GM18873 (cell line): Measurements from ENCODE around the gene NOP9.
A peak's percentile ranks its signal among the peaks of the same experiment; 100 is the strongest.
"Not testable (repeated sequence)": the region's sequence is repeated elsewhere in the genome, so short reads cannot be mapped to it uniquely, and the experiment has no call there.

ENCODE experiments used
- ATAC-seq: cut with Tn5 transposase; IDR thresholded peaks from one replicate; pipeline ENCODE4 v1.9.1; 2021; ENCODE audit warnings: mild to moderate bottlenecking, moderate library complexity, moderate number of reproducible peaks; ENCODE audit not compliant: unreplicated experiment, low FRiP score

NOP9 gene

DNA sequence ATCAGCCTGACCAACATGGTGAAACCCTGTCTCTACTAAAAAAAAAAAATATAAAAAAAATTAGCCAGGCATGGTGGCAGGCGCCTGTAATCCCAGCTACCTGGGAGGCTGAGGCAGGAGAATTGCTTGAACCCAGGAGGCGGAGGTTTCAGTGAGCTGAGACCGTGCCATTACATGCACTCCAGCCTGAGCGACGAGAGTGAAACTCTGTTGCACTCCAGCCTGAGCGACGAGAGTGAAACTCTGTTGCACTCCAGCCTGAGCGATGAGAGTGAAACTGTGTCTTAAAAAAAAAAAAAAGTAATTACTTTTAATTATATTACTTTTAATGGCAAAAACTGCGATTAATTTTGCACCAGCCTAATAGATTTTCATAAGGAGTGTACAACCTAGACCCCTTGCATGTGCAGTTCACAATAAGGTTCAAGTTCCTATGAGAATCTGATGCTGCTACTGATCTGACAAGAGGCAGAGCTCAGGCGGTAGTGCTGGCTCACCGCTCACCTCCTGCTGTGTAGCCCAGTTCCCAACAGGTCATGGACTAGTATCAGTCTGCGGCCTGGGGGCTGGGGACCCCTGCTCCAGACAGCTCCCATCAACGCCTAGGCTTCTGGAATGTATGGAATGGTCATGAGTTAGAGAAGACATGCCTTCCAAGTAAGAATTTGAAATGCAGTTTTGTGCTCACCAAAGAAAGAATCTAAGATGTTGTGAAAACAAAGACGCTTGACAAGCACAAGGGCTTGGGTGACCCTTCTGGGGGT lies 21.7 kb downstream of the NOP9 start:
- ATAC-seq = no peak

DNA sequence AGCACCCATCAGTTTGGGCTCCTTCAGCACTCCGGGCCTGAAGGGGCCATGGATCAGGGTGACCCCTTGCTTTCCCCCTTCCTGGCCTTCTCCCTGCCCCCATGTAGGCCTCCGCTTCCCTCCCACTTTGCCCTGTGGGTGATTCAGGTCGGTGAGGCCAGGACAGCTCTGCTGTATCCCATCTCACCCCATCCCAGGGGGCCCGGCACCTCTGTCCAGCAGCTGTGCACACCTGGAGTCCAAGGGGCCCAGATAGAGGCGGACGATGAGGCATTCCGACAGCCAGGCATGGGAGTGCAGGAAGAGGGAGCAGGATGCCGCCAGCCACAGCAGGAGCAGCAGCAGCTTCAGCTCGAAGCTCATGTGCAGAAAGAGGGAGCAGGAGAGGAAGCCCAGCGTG lies 23.0 kb downstream of the NOP9 start:
- ATAC-seq = no peak

DNA sequence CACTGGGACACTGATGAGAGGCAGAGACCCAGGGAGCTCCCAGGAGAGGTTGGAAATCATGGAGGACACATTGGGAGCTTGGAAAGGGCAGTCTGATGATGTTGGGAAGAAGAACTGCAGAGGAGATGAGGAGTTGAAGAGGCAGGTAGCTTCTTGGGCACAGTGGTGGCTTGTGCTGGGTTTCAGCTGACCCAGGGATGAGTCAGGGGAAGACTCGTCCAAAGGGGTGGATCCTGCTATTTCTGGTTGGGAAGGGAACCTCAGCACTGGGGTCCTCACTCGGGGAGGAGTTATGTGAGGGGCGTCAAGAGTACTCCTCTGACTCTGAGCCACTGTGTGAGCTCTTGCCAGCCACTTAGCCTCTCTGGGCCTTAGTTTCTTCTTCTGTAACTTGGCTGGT lies 23.7 kb downstream of the NOP9 start:
- ATAC-seq = no peak

DNA sequence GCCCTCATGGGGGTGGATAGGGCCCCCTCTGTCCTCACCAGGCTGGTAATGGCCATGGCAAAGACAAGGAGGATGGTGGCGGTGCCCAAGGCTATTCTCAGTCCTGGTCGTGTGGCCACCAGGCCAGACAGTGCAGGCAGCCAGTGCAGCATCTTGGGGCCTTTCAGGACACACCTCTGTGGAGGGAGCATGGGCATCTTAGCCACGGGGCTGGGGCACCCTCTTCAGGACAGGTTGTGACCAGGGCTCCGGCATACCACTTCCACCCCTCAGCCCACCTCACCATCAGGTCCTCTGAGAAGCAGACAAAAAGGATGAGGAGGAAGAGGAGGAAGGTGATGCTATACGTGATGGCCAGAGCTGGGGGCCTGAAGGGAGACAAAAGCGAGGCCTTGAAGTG lies 24.4 kb downstream of the NOP9 start:
- no peak for ATAC-seq

DNA sequence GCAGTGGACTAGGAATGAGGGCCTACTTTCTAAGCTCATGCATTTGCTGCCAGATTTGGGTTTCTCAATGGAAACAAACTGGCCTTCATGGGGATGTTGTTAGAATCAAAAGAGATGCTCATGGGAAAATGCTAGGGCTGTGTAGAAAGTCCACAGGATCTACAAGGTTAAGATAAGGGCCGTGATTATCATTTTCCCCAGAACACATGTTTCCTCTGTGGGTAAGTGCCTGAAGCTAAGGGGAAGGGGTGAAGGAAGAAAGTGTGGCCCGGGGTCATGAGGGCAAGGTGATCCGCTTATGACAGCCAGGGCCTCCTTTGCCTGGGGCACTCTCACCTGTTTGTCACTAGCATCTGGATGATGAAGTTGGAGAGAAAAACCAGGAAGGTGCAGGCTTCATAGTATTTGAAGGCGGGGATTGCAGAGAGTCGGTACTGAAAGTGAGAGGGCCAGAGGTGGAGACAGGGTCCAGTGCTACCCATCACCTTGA lies 25.4 kb downstream of the NOP9 start:
- no peak for ATAC-seq

DNA sequence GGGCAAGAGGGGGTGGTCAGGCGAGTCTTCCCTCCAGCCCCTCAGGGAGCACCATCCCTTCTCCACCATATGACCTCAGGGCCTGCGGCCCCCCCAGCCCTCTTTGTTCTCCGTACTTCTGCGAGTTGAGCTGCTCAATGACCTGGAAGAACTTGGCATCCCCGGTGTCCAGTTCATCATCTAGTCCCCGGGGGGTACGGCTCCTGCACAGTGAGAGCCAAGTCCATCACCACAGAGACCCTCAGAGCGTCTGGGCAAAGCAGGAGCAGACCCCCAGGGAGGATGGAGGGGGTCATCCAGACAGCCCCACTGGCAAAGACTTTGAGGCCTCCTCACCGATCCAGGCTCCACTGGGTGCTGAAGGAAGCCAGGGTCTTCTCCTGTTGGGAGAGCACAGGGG lies 26.3 kb downstream of the NOP9 start:
- ATAC-seq = no peak

DNA sequence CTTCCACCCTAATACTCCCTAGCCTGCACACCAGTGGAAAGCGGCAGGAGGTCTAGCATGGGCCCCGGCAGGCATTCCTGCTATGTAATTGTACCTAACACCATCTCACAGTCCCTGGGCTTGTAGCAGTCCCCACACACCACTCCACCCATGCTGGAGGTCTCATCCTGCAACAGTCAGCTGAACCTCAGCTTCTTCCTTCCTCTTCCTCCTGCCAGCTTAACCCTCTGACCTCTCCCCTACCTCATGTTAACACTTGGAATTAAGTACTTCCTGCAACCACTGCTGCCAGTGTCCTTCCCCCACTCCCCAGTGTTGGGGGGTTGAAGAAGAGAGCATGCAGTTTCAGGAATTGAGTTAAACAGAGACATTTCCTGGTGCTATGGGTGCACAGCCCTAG lies 27.7 kb downstream of the NOP9 start:
- ATAC-seq = no peak

DNA sequence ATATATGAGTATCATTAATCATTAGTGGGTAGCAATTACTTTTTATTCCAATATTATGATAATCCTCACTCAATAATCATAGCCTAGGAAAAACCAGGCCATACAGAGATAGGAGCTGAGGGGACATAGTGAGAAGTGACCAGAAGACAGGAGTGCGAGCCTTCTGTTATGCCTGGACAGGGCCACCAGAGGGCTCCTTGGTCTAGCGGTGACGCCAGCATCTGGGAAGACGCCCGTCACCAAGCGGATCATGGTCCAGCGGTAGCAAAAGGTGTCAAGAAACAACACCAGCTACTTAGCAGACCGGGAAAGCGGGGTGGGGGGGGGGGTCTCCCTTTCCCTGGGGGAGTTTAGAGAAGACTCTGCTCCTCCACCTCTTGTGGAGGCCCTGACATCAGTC lies 28.3 kb downstream of the NOP9 start:
- ATAC-seq = not testable (repeated sequence)

DNA sequence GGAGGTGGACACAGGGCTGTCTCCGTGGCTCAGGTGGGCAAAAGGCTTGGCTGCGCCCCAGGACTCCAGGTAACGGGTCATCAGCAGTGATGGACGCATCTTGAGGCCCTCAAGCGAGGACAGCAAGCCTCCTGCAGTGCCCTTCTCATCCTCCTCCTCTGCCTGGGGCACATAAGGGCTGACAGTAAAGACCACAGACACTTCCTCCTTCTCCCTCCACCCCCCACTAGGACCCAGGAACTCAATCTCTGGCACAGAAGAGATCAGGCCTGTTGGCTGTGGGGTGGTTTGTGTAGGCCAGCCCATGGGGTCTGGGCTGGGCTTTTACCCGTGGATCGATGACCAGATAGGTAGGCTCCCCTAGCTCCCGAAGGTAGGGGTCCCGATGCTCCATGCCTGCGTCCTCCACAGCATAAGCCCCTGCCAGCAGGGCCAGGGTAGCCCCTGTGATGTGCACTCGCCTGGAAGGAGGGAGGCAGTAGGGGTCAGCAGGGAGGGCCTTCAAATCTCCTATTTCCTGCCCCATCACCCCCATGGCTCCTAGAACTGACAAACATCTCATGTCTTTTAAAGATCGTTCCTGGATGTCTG lies 29.5 kb downstream of the NOP9 start:
- ATAC-seq = no peak

DNA sequence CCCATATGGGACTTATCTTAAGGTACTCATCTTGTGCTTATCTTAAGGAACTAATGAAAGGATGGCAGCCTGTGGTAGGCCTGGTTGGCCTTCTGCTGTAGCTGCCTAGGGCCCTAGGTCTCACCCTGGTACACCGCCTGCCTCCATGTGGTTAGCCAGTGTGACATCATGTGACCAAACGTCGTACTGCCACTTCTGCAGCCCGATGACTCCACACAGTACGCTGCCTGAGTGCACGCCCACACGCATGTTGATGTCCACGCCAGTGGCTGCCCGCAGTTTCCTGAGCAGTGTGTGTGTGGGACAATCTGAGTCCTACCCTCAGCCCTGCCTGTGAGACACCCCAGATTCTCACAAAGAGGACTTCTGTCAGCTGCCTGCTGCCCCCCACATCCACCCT lies 30.1 kb downstream of the NOP9 start:
- ATAC-seq = no peak

DNA sequence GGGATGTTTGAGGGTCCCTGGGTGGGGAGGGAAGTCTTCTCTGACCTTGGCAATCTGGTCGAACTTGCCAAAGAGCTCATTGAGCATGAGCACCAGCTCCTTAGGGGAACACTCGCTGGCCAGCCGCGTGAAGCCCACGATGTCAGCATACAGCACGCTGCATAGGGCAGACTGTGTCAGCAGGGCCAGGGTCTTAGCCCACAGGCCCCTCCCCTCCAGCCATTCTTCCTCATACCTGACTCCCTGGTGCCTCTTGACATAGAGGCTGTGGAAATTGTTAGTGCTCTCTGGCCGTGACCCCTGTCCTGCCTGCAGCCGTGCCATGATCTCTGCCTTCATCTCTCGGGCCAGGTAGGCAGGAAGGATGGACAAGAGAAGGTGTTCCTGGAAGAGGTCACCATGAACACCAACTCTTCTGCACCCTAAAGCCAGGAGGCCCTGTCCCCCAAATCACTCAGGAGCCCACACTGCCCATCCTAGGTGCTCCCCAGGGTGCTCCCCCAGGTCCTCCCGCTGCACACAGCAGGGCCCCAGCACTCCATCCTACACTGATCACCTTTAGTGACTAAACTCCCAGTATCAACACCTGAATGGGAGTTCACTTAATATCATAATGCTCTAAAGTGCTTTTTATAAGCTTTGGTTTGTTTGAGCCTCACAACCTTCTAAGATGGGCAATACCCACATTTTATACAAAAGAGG lies 31.5 kb downstream of the NOP9 start:
- ATAC-seq = no peak

DNA sequence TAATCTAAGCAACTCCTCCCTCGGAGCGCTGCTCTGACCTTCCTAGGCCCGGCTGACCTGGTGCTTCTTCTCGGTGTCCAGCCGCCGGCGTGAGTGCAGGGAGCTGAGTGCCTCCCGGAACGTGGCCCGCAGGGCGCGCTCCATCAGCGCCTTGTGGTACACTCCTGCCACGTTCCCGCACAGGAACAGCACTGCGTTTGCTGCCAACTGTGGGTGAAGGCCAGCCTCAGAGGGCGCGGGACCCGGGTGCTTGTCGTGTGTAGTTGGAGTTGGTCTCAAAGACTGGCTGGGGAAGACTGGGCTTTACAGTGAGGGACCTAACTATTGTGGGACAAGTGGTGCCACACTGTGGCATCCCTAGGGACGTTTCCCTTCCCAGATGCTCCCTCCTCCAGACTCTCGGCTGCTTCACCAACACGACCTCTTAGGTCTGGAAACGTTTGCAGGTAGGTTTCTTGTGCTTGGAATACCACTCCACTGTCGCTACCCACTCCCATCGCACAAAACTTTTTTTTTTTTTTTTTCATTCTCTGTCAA lies 32.1 kb downstream of the NOP9 start:
- no peak for ATAC-seq

DNA sequence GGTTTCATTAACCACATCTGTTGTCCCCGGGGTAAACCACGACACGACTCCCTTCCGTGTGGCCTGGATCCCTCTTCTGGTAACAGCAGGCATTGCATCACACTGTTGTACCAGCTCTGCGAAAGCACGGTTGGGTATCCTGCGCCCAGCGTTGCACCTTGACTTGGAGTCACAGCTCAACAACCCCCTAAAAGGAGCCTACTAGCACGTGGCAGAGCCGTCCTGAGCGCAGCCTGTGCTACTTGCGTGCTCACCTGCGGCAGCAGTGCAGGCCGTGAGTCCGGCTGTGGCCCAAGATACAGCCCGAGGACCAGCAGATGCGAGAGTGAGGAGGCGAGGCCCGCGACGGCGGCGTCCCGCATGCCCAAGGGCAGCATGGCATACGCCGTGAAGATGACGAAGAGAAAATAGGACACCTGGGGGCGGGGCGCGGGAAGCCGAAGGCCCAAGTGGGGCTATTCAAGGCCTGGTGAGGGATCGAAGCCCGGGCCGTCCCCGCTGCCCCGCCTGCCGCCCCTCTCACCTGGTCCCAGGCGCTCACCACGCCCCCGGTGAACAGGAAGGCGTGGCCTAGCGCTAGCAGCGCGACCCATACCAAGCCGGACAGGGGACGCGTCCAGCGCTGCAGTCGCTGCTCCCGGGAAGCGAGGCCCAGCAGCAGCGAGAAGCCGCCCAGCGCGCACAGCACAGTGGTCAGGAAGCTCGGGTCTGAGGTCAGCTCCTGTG lies 32.8 kb downstream of the NOP9 start:
- ATAC-seq = peak; percentile 76

DNA sequence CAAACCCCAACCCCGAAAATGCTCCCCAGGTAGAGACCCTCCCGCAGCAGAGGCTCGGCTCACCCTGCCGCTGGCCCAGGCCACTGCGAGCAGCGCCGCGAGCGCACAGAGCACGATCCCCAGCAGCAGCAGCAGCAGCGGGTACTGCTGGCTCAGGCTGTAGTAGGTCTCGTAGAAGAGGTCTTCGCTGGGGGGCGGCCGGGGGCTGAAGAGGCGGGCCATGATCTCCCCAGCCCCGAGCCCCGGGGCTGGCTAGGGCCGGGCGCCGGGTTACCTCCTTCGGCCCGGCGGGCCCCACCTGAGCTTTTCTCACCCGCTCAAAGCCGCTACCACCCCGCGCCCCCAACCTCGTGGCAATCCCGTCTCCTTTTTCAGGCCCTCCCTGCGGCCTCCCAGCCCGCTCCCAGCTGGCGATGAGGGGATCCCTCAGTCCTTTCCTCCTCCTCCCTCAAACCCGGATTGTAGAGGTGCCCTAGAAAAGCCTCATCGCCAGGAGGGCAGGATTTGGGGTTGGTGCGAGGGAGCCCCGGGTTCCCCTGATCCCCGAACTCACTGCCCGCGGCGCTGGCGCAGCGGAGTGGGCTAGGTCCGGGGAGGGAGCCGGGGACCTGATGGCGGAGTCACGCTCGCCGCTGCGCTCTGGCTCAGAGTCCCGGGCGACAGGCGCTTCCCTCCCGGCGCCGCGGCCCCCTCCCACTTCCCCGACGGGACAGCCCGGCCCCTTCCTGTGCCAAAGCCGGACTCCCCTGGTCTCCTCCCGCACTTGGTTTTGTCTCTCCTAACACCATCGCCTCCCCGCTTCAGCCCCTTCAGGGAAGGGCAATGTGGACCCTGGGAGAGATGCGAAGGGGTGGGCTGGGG lies 35.0 kb downstream of the NOP9 start, which contains the start of gene ADCY4:
Gene ADCY4 (minus strand): TSS at position 641 of the 861 bp plus-strand sequence. CDS start 419 bp downstream, at position 222.
- no peak for ATAC-seq

DNA sequence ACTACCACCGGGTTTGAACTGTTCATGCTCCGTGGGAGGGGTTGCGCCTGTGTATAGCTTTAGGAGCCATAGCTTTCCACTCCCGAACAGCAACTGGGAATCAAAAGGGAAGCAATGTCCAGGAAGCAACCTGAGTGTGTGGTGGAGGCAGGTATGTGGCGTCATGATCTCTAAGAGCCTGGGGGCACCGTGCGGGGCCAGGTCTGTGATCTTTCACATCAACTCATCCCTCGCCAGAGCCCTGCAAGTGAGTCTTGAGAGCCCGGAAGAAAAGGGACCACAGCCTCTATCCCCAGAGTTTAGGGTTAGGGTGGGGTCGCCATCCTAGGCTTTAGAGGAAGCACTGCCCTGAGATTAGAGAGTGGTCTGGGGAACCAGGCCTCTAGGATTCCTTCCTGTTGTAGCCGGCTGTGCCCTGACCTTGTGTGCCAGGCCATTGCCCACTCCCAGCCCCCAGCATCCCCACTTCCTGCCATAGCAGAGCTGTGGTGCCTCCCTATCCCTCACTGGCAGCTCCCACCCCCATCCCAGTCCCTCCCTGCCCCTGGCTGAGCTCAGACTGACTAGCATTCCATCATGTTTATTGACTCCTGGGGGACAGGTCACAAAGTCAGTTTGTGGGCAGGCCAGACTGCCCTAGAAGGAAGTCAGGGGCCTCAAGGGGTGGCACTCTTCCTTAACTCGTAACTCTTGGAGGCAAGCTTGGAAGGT lies 36.0 kb downstream of the NOP9 start:
- ATAC-seq = no peak

DNA sequence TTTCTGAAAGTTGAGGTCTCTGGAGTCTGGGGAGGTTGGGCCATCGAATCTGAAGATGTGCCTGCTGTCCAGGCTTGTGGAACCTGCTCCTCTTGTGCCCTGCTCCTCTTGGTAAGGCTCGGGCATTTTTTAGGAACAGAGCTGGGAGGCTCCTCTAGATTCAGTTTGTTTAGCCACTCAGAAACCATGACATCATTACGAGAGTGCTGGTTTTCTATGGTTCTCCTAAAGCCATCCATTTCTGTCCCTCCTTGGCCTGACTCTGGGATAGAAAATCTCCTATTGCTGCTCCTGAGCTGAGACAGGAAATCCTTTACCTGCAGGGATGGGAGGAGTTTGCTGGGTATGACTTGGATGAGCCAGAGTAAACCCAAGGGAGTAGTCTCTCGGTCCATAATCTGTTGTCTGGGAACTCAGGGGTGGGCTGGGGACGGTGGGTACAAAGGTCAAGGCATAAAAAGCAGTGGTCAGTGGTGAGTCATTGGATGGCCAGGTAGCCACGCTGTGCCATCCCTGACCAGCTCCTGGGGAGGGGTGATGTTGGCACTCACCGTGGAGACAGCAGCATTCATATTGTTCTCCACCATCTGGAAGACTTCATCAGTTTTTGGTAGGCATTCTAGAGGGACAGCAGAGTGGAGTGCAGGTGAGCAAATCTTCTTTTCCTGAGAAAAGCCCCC lies 37.6 kb downstream of the NOP9 start:
- ATAC-seq = no peak

DNA sequence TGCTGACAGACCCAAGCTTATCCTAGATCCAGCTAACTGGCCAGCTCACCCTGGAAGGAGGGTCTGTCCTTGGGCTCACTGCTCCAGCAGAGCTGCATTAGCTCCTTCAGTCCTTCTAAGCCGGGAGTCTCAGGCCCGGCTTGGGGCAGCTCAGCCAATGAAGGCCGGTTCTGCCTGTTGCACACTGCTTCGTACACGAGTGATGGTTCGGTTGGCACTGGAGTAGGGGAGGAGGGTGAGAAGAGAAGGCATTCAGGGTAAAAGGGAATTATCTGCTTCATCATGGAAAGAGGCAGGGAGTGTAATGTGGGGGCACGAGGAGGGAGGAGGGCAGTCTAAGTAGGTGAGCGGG lies 38.1 kb downstream of the NOP9 start:
- no peak for ATAC-seq

DNA sequence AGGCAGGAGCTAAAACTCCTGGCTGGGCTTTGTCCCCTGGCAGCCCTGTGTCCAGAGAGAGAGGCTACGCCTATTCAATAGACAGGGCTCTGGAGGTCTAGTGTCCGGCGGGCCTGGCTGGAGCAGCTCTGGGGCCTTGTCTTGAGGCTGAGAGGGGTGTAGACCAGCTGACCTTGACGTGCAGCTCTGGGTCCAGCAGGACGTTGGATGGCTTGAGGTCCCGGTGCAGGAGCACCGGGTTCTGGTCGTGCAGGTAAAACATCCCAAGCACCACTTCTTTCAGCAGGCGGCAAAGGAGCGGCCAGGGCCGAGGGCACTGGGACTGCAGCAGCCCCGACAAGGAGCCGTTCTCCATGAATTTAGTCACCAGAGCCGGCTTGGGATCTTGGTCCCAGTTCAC lies 39.2 kb downstream of the NOP9 start:
- ATAC-seq = no peak
